UCSD-AML1 (cell line): ENCODE results near the gene GNL2.
"Not testable (repeated sequence)": the region's sequence is repeated elsewhere in the genome, so short reads cannot be mapped to it uniquely, and the experiment has no call there.

ENCODE experiments used
- DNase-seq: peaks from one replicate; lab custom pipeline; 2025; ENCODE audit not compliant: unreplicated experiment; lab: John Stamatoyannopoulos, UW

GNL2 gene

GRCh38 chr1:37560401-37561132, 35.2 kb downstream of the GNL2 start:
- no peak for DNase-seq

- DNase-seq = not testable (repeated sequence)
Measured at GRCh38 chr1:37559957-37560379, 35.8 kb downstream of the GNL2 start.

- no peak for DNase-seq
Measured at GRCh38 chr1:37559080-37559479, 36.7 kb downstream of the GNL2 start.

GRCh38 chr1:37558411-37558810, 37.3 kb downstream of the GNL2 start:
- DNase-seq = no peak

GRCh38 chr1:37557402-37557801, 38.3 kb downstream of the GNL2 start:
- no peak for DNase-seq

- no peak for DNase-seq
Measured at GRCh38 chr1:37556712-37557196, 39.0 kb downstream of the GNL2 start, which contains the start of gene DNALI1. Gene DNALI1 (plus strand): TSS chr1:37556940. CDS start chr1:37556995, 55 bp downstream.

GRCh38 chr1:37553927-37554808, 41.6 kb downstream of the GNL2 start, which contains the start of gene SNIP1:
Gene SNIP1 (minus strand): TSS chr1:37554293. CDS start chr1:37554229, 64 bp downstream.
- peak; percentile 86 for DNase-seq

- DNase-seq = no peak
Measured at GRCh38 chr1:37553598-37553926, 42.2 kb downstream of the GNL2 start.

- DNase-seq = no peak
Measured at GRCh38 chr1:37549341-37549740, 46.4 kb downstream of the GNL2 start.

- DNase-seq = no peak
Measured at GRCh38 chr1:37545019-37545418, 50.7 kb downstream of the GNL2 start.

- DNase-seq = no peak
Measured at GRCh38 chr1:37544530-37544929, 51.2 kb downstream of the GNL2 start.

GRCh38 chr1:37540036-37540785, 55.5 kb downstream of the GNL2 start:
- no peak for DNase-seq

GRCh38 chr1:37539154-37539553, 56.6 kb downstream of the GNL2 start:
- DNase-seq = not testable (repeated sequence)

- DNase-seq = no peak
Measured at GRCh38 chr1:37537378-37537777, 58.4 kb downstream of the GNL2 start.

GRCh38 chr1:37533317-37534093, 62.2 kb downstream of the GNL2 start:
- no peak for DNase-seq

GRCh38 chr1:37532418-37533156, 63.1 kb downstream of the GNL2 start:
- DNase-seq = not testable (repeated sequence)

- DNase-seq = not testable (repeated sequence)
Measured at GRCh38 chr1:37529888-37530287, 65.8 kb downstream of the GNL2 start.

- DNase-seq = no peak
Measured at GRCh38 chr1:37519613-37520012, 76.1 kb downstream of the GNL2 start.

- DNase-seq = not testable (repeated sequence)
Measured at GRCh38 chr1:37518929-37519328, 76.8 kb downstream of the GNL2 start.

- not testable (repeated sequence) for DNase-seq
Measured at GRCh38 chr1:37518241-37518640, 77.5 kb downstream of the GNL2 start.
